GM21528 (cell line): Measurements from ENCODE around the gene TSPAN11.

Source experiments
- ATAC-seq: cut with Tn5 transposase; IDR thresholded peaks from one replicate; pipeline ENCODE4 v1.9.1; 2021; ENCODE audit warnings: mild to moderate bottlenecking, moderate library complexity; ENCODE audit not compliant: unreplicated experiment, low FRiP score

The TSPAN11 gene

DNA sequence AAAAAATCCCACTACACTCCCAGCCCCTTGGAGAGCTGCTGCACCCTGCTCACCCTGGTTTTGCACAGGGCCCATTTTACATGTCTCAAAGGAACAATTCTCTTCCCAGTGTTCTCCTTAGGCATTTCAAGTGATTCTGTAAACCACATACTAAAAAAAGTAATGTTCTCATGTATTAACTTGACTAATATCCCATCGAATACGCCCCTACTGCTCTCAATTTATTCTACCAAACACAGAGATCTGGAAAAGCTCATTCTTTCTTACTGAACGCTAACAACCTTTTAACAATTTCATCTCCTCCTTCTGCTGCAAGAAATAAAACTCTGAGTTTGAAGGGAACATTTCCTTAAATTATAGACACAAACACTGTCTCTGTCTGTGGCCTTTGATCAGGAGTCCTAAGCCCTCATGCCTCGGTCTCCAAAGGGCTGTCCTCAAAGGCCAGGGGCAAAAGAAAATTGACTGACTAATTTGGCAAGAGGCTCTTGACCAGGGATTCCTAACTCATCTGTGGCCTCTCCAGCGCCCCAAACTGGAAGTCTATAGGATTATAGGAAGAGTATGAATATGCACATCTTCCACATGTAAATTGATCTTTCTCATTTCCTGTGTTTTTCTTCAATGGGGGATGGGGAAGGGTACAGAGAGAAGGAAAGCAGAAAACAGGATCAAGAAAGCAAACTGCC lies 17.1 kb upstream of the TSPAN11 start:
- no peak for ATAC-seq

- ATAC-seq = no peak
These were observed 16.6 kb upstream of the TSPAN11 start for GRCh38 chr12:30910038-30910350.

GRCh38 chr12:30911207-30911606 lies 15.3 kb upstream of the TSPAN11 start:
- ATAC-seq = no peak

GRCh38 chr12:30913323-30913722 lies 13.2 kb upstream of the TSPAN11 start:
- ATAC-seq = no peak

DNA sequence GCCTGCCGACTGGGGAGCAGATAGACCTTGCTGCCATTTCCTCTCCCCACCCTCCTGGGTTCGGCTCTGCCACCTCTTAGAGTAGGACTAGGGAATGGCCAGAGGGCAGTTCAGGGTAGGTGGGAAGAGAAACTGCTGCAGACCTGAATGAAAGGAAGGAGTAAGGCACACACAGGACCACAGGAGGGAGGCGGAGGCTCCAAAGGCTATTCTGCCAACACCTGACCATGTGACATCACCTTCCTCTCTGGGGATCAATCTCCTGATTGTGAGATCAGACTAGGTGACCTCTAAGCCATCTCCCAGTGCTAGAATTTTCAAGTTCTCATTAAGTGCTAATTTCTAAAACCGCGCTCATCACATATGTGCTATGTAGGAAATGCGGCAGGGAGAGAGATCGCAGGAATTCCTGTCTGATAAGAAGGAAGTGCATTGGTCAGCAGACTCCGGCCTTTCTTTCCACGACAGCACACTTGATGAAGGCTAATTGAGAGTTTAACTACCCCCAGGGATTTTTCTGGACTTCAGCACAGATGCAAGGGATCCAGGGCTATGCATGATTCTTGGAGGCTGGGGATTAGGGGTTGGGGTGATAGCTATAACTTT lies 11.5 kb upstream of the TSPAN11 start:
- no peak for ATAC-seq

- no peak for ATAC-seq
These were observed 3.5 kb upstream of the TSPAN11 start for GRCh38 chr12:30923057-30923456.

DNA sequence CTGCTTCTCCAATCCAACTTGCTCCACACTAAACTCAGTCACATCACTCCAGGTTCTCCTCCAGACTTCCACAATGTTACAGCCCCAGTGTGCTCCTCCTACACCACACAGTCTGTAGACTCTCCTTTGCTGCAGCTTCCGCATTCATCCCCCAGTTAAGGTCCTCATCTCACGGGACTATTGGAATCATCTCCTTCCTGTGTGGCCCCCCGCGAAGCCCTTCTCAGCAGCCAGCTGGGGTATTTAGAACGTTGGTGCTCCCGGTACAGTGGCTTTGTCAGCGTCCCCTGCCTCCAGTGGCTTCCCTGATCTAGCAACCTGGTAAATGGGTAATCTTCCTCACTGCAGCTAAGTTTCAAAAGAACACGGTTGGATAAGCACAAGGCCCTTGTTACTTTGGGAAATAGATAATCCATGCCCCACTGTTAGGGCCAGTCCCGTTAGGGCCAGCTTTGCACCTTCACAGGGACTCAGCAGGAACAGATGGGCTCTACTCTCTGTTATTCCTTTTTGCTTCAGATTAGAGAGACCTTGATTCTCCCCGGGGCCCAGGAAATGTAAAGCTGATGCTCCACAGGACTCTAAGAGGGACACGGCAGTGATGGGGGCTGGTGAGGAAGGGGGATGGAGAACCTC lies 823 bp upstream of the TSPAN11 start:
- ATAC-seq = no peak

GRCh38 chr12:30927222-30927611 lies 669 bp downstream of the TSPAN11 start:
- ATAC-seq = no peak

DNA sequence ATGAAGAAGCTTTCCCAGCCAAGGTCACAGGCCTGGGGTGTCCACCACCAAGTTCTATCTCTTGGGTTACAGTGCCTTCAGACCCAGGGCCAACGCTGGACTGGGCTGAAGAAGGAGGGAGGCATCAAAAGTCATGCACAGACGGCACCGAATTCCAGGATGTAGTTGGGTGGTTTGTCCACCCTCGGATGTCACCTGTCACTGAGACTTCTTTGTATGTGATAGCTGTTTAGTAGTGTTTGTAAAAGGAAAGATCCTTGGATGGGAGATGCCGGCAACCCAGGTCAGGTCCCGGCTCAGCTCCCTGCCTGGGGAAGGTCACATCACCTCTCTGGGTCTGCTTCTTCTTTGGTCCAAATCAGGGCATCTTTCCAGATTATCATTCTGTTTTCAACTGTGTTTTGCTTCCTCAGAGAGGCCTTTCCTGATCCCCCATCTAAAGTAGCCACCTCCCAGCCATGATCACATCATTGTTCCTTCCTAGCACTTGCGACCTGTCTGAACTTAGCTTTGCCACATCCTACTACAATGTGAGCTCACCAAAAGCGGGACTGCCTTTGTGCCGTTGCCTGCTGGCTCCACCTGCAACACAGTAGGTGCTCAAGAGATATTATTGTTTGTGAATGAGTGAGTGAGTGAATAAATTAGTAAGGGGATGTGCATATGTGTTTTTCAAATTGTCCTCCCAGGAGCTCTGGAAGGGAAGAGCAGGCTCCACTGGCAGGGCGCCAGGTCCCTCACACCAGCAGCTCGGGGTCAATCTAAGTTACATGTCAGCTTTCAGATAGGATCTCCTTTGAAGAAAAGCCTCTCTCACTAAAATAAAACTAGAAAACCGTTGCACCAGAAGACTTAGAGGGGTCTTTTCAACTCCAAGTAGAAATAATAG lies 2.1 kb downstream of the TSPAN11 start:
- no peak for ATAC-seq

GRCh38 chr12:30930238-30930637 lies 3.7 kb downstream of the TSPAN11 start:
- no peak for ATAC-seq

GRCh38 chr12:30930641-30931040 lies 4.1 kb downstream of the TSPAN11 start:
- ATAC-seq = no peak

GRCh38 chr12:30932881-30933280 lies 6.3 kb downstream of the TSPAN11 start:
- ATAC-seq = no peak

DNA sequence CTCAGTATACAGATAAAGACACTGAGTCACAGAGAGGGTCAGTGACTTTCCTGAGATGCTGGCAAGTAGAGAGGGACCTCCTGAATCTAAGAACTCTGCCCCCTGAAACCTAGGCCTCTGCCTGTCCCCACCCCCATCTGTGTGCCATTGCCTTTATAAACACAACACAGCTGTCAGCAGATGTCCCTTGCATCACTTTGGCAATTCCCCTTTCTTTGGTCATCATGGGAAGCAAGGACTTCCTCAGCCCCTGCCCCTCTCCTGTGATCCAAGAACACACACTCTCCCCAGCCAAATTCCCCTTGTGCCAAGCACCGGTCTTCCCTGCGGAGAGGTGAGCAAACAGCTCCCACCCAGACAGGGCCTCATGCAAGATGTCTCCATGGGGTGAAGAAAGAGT lies 8.3 kb downstream of the TSPAN11 start:
- ATAC-seq = no peak

GRCh38 chr12:30936036-30936435 lies 9.5 kb downstream of the TSPAN11 start:
- ATAC-seq = no peak

- no peak for ATAC-seq
These were observed 12.7 kb downstream of the TSPAN11 start for GRCh38 chr12:30939234-30939633.

- no peak for ATAC-seq
These were observed 15.9 kb downstream of the TSPAN11 start for GRCh38 chr12:30942486-30942885.

DNA sequence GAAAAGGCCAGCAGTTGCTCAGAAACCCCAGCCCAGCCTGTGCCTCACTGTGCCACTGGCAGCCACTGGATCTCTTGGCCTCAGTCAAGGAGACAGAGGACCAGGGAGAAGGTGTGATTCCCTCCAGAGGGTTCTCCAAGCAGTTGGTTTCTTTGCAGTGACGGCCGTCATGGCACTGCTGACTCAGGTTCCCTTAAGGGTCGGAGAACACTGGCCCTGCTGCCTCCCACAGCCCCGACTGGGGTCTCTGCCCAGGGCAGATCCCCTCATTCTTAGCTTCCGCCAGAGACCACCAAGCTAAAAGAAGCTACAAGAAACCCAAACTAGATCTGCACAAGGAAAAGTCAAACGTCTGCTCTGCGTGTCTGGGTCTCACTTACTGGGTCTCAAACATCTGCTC lies 16.4 kb downstream of the TSPAN11 start:
- ATAC-seq = no peak

- ATAC-seq = no peak
These were observed 19.1 kb downstream of the TSPAN11 start for GRCh38 chr12:30945443-30946164.

DNA sequence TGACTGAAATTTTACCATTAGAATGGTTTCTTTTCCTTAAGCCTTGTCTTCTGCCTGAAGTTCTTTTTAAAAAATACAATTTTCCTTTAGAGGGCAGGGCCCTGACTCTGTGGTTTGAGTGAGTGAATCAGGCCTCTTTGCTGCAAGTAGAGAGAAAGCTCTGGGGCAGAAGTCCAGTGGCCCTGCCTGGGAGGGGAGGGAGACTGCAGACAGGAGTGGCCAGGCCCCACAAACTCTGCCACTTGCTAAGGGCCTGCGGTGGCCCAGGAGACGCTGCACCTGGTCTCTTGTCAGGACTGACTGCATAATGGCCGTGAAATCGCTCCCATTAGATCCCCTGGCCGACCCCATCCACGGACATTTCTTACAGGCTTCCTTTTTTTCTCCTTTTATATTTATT lies 25.5 kb downstream of the TSPAN11 start:
- ATAC-seq = no peak

GRCh38 chr12:30953257-30953656 lies 26.7 kb downstream of the TSPAN11 start:
- no peak for ATAC-seq
